ENCODE measurements around the gene MYL5.

GRCh38 chr4:682490-683172 is 8.3 kb downstream of the MYL5 start:
- no peak for TF ChIP-seq CTCF (conservative IDR thresholded peaks at IDR 0.05 in 1 of 2, IDR thresholded peaks at IDR 0.05 in 1 of 2; ENCODE audit: low read depth in 1 of 2, low read length in 2 of 2)
- no peak for TF ChIP-seq EZH2 (IDR thresholded peaks at IDR 0.05; ENCODE audit: low read length, missing control alignments)
